ENCODE data around the gene SLC15A1.

SLC15A1 gene

GRCh38 chr13:98798849-98799645 lies 46.6 kb upstream of the SLC15A1 start:
- Histone ChIP-seq H3K36me3 (replicated peaks in 1 of 2; ENCODE audit: control insufficient read depth in 2 of 2, insufficient read depth in 2 of 2, low read length in 2 of 2) (no peaks in the 10 kb centered on the region), H4K8ac (ENCODE audit: low read depth, low read length) (no peak overlapping the region), H3K4me3 (ENCODE audit: low read length in 2 of 2) (no peak overlapping the region), H2AFZ (ENCODE audit: low read length) (no peak overlapping the region), H3K9ac (ENCODE audit: low read depth, low read length, poor library complexity) (no peak overlapping the region), H3K14ac (ENCODE audit: low read length) (no peak overlapping the region), H3K4ac (ENCODE audit: low read length) (no peak overlapping the region), H3K9me3 (replicated peaks in 1 of 2; ENCODE audit: control insufficient read depth in 2 of 2, insufficient read depth in 1 of 2, low read depth in 1 of 2, low read length in 2 of 2) (no peaks in the 10 kb centered on the region), H3K18ac (ENCODE audit: low read length) (no peak overlapping the region), H3K4me2 (ENCODE audit: insufficient read depth, low read length, poor library complexity, severe bottlenecking) (no peak overlapping the region), H3K4me1 (ENCODE audit: control insufficient read depth in 2 of 2, insufficient read depth in 1 of 2, low read depth in 1 of 2, low read length in 2 of 2) (peaks cover 0 to 2% of the 10 kb centered on the region in 2 donors), H4K91ac (ENCODE audit: low read depth, low read length, poor library complexity) (no peak overlapping the region), H2BK12ac (ENCODE audit: low read length) (no peak overlapping the region), H3K23ac (ENCODE audit: low read depth, low read length, poor library complexity) (no peak overlapping the region), H2BK5ac (ENCODE audit: low read length) (no peak overlapping the region), H2BK15ac (ENCODE audit: low read length) (no peak overlapping the region), H3K27ac (replicated peaks; ENCODE audit: low read length) (no peak overlapping the region), H2BK120ac (ENCODE audit: low read depth, low read length) (no peak overlapping the region), H3K79me1 (ENCODE audit: low read depth, low read length) (no peaks in the 10 kb centered on the region), H2AK5ac (ENCODE audit: low read depth, low read length) (no peak overlapping the region), H3K27me3 (ENCODE audit: control insufficient read depth in 3 of 3, insufficient read depth in 3 of 3, low read depth in 1 of 3, low read length in 3 of 3) (no peaks in the 10 kb centered on the region)
- WGBS, 2 donors (ENCODE audit: extremely low coverage in 2 of 2, insufficient read length in 2 of 2, insufficient replicate concordance in 1 of 2), result no CpG with 5 or more reads among the region's 5 CpGs
- no peak for DNase-seq (ENCODE audit: low spot score)

GRCh38 chr13:98797456-98797855 lies 45.0 kb upstream of the SLC15A1 start:
- H3K79me1 ChIP-seq (ENCODE audit: low read depth, low read length), result no peaks in the 10 kb centered on the region
- DNase-seq (ENCODE audit: low spot score), result no peak
- no peaks in the 10 kb centered on the region for H3K27me3 ChIP-seq (ENCODE audit: control insufficient read depth in 3 of 3, insufficient read depth in 3 of 3, low read depth in 1 of 3, low read length in 3 of 3)
- H3K18ac ChIP-seq (ENCODE audit: low read length), result no peak overlapping the region
- no peak overlapping the region for H2BK120ac ChIP-seq (ENCODE audit: low read depth, low read length)
- no peaks in the 10 kb centered on the region for H3K9me3 ChIP-seq (replicated peaks in 1 of 2; ENCODE audit: control insufficient read depth in 2 of 2, insufficient read depth in 1 of 2, low read depth in 1 of 2, low read length in 2 of 2)
- H3K27ac ChIP-seq (replicated peaks; ENCODE audit: low read length), result no peak overlapping the region
- H3K23ac ChIP-seq (ENCODE audit: low read depth, low read length, poor library complexity), result no peak overlapping the region
- peak overlapping the region; percentile 51 for H2AFZ ChIP-seq (ENCODE audit: low read length)
- no peaks in the 10 kb centered on the region for H3K36me3 ChIP-seq (replicated peaks in 1 of 2; ENCODE audit: control insufficient read depth in 2 of 2, insufficient read depth in 2 of 2, low read length in 2 of 2)
- peaks cover 0 to 2% of the 10 kb centered on the region in 2 donors for H3K4me1 ChIP-seq (ENCODE audit: control insufficient read depth in 2 of 2, insufficient read depth in 1 of 2, low read depth in 1 of 2, low read length in 2 of 2)
- H2BK15ac ChIP-seq (ENCODE audit: low read length), result no peak overlapping the region
- no peak overlapping the region for H3K14ac ChIP-seq (ENCODE audit: low read length)
- H3K4me3 ChIP-seq (ENCODE audit: low read length in 2 of 2), result no peak overlapping the region
- no peak overlapping the region for H2AK5ac ChIP-seq (ENCODE audit: low read depth, low read length)
- no peak overlapping the region for H3K9ac ChIP-seq (ENCODE audit: low read depth, low read length, poor library complexity)
- no peak overlapping the region for H4K91ac ChIP-seq (ENCODE audit: low read depth, low read length, poor library complexity)
- H2BK5ac ChIP-seq (ENCODE audit: low read length), result no peak overlapping the region
- no peak overlapping the region for H4K8ac ChIP-seq (ENCODE audit: low read depth, low read length)
- no peak overlapping the region for H2BK12ac ChIP-seq (ENCODE audit: low read length)
- H3K4me2 ChIP-seq (ENCODE audit: insufficient read depth, low read length, poor library complexity, severe bottlenecking), result no peak overlapping the region
- WGBS, 2 donors (ENCODE audit: extremely low coverage in 2 of 2, insufficient read length in 2 of 2, insufficient replicate concordance in 1 of 2), result no CpG with 5 or more reads among the region's 6 CpGs
- H3K4ac ChIP-seq (ENCODE audit: low read length), result no peak overlapping the region

GRCh38 chr13:98796798-98797197 lies 44.3 kb upstream of the SLC15A1 start:
- Histone ChIP-seq H3K4ac (ENCODE audit: low read length) (no peak overlapping the region), H4K91ac (ENCODE audit: low read depth, low read length, poor library complexity) (no peak overlapping the region), H2BK12ac (ENCODE audit: low read length) (no peak overlapping the region), H4K8ac (ENCODE audit: low read depth, low read length) (no peak overlapping the region), H3K4me3 (ENCODE audit: low read length in 2 of 2) (no peak overlapping the region), H3K14ac (ENCODE audit: low read length) (no peak overlapping the region), H3K4me2 (ENCODE audit: insufficient read depth, low read length, poor library complexity, severe bottlenecking) (no peak overlapping the region), H3K27me3 (ENCODE audit: control insufficient read depth in 3 of 3, insufficient read depth in 3 of 3, low read depth in 1 of 3, low read length in 3 of 3) (no peaks in the 10 kb centered on the region), H3K4me1 (ENCODE audit: control insufficient read depth in 2 of 2, insufficient read depth in 1 of 2, low read depth in 1 of 2, low read length in 2 of 2) (no peaks in the 10 kb centered on the region), H3K9me3 (replicated peaks in 1 of 2; ENCODE audit: control insufficient read depth in 2 of 2, insufficient read depth in 1 of 2, low read depth in 1 of 2, low read length in 2 of 2) (no peaks in the 10 kb centered on the region), H2BK120ac (ENCODE audit: low read depth, low read length) (no peak overlapping the region), H3K79me1 (ENCODE audit: low read depth, low read length) (no peaks in the 10 kb centered on the region), H3K27ac (replicated peaks; ENCODE audit: low read length) (no peak overlapping the region), H2AK5ac (ENCODE audit: low read depth, low read length) (no peak overlapping the region), H3K9ac (ENCODE audit: low read depth, low read length, poor library complexity) (no peak overlapping the region), H3K36me3 (replicated peaks in 1 of 2; ENCODE audit: control insufficient read depth in 2 of 2, insufficient read depth in 2 of 2, low read length in 2 of 2) (no peaks in the 10 kb centered on the region), H2BK5ac (ENCODE audit: low read length) (no peak overlapping the region), H3K18ac (ENCODE audit: low read length) (no peak overlapping the region), H2AFZ (ENCODE audit: low read length) (peak overlapping the region; percentile 51), H3K23ac (ENCODE audit: low read depth, low read length, poor library complexity) (no peak overlapping the region), H2BK15ac (ENCODE audit: low read length) (no peak overlapping the region)
- WGBS, 2 donors (ENCODE audit: extremely low coverage in 2 of 2, insufficient read length in 2 of 2, insufficient replicate concordance in 1 of 2), result no CpG with 5 or more reads among the region's 10 CpGs
- DNase-seq (ENCODE audit: low spot score), result no peak

- Histone ChIP-seq H3K27me3 (ENCODE audit: control insufficient read depth in 3 of 3, insufficient read depth in 3 of 3, low read depth in 1 of 3, low read length in 3 of 3) (no peaks in the 10 kb centered on the region), H3K18ac (ENCODE audit: low read length) (no peak overlapping the region), H2BK15ac (ENCODE audit: low read length) (no peak overlapping the region), H3K14ac (ENCODE audit: low read length) (no peak overlapping the region), H3K9ac (ENCODE audit: low read depth, low read length, poor library complexity) (no peak overlapping the region), H2AK5ac (ENCODE audit: low read depth, low read length) (no peak overlapping the region), H3K36me3 (replicated peaks in 1 of 2; ENCODE audit: control insufficient read depth in 2 of 2, insufficient read depth in 2 of 2, low read length in 2 of 2) (no peaks in the 10 kb centered on the region), H3K4me1 (ENCODE audit: control insufficient read depth in 2 of 2, insufficient read depth in 1 of 2, low read depth in 1 of 2, low read length in 2 of 2) (no peaks in the 10 kb centered on the region), H4K91ac (ENCODE audit: low read depth, low read length, poor library complexity) (no peak overlapping the region), H3K4ac (ENCODE audit: low read length) (no peak overlapping the region), H3K9me3 (replicated peaks in 1 of 2; ENCODE audit: control insufficient read depth in 2 of 2, insufficient read depth in 1 of 2, low read depth in 1 of 2, low read length in 2 of 2) (no peaks in the 10 kb centered on the region), H2AFZ (ENCODE audit: low read length) (no peak overlapping the region), H2BK120ac (ENCODE audit: low read depth, low read length) (no peak overlapping the region), H3K79me1 (ENCODE audit: low read depth, low read length) (no peaks in the 10 kb centered on the region), H3K23ac (ENCODE audit: low read depth, low read length, poor library complexity) (no peak overlapping the region), H4K8ac (ENCODE audit: low read depth, low read length) (no peak overlapping the region), H3K4me2 (ENCODE audit: insufficient read depth, low read length, poor library complexity, severe bottlenecking) (no peak overlapping the region), H3K4me3 (ENCODE audit: low read length in 2 of 2) (no peak overlapping the region), H3K27ac (replicated peaks; ENCODE audit: low read length) (no peak overlapping the region), H2BK12ac (ENCODE audit: low read length) (no peak overlapping the region), H2BK5ac (ENCODE audit: low read length) (no peak overlapping the region)
- WGBS, 2 donors (ENCODE audit: extremely low coverage in 2 of 2, insufficient read length in 2 of 2, insufficient replicate concordance in 1 of 2), result no CpG with 5 or more reads among the region's 5 CpGs
- DNase-seq (ENCODE audit: low spot score), result no peak
Observed at GRCh38 chr13:98796191-98796590, 43.7 kb upstream of the SLC15A1 start.
